ENCODE data around the gene PCSK5. TPM values are rescaled to one million over a fixed set of nuclear protein-coding genes. Genes with fewer than 3 reads are reported as not detected.

PCSK5 gene
- total and polyA plus RNA-seq, 2 experiments from 2014 or later, result 59.1 to 71.7 TPM

DNA sequence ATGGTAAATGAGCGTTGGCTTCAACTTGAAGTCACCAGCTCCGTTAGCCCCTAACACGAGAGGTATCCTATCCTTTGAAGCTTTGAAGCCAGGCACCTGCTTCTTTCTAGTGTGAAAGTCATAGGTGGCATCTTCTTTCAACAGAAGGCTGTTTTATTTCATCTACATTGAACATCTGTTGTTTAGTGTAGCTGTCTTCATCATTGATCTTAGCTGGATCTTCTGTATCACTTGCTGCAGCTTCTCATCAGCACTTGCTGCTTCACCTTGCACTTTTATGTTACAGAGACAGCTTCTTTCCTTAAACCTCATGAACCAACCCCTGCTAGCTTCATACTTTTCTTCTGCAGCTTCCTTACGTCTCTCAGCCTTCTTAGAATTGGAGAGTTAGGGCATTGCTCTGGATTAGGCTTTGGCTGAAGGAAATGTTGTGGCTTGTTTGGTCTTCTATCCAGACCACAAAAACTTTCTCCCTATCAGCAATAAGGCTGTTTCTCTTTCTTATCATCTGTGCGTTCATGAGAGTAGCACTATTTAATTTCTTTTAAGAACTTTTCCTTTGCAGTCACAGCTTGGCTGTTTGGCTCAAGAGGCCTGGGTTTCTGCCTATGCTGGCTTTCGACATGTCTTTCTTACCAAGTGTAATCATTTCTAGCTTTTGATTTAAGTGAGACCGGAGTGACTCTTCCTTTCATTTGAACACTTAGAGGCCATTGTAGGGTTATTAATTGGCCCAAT lies 47.2 kb downstream of the PCSK5 start:
- no peak for DNase-seq (ENCODE audit: low spot score)
- H3K27me3 ChIP-seq, result no peaks in the 10 kb centered on the region
- H3K36me3 ChIP-seq (replicated peaks; ENCODE audit: insufficient read depth, low read depth), result no peaks in the 10 kb centered on the region
- TF ChIP-seq EZH2phosphoT487 (IDR thresholded peaks at IDR 0.05; ENCODE audit: low read depth, severe bottlenecking, unreplicated experiment) (no peak), EZH2 (IDR thresholded peaks at IDR 0.05; ENCODE audit: borderline replicate concordance) (no peak)
- TF ChIP-seq, protein P1, sequence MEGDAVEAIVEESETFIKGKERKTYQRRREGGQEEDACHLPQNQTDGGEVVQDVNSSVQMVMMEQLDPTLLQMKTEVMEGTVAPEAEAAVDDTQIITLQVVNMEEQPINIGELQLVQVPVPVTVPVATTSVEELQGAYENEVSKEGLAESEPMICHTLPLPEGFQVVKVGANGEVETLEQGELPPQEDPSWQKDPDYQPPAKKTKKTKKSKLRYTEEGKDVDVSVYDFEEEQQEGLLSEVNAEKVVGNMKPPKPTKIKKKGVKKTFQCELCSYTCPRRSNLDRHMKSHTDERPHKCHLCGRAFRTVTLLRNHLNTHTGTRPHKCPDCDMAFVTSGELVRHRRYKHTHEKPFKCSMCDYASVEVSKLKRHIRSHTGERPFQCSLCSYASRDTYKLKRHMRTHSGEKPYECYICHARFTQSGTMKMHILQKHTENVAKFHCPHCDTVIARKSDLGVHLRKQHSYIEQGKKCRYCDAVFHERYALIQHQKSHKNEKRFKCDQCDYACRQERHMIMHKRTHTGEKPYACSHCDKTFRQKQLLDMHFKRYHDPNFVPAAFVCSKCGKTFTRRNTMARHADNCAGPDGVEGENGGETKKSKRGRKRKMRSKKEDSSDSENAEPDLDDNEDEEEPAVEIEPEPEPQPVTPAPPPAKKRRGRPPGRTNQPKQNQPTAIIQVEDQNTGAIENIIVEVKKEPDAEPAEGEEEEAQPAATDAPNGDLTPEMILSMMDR (IDR thresholded peaks at IDR 0.05; ENCODE audit: poor library complexity), result no peak
- H3K79me2 ChIP-seq, result peaks cover 54% of the 10 kb centered on the region
- no peak overlapping the region for H3K4me3 ChIP-seq
- H3K4me1 ChIP-seq (ENCODE audit: insufficient read depth), result no peaks in the 10 kb centered on the region
- no peaks in the 10 kb centered on the region for H3K9me2 ChIP-seq (replicated peaks; ENCODE audit: insufficient read depth)
- H3K9me3 ChIP-seq (ENCODE audit: low read depth), result no peaks in the 10 kb centered on the region
- no peak overlapping the region for H3K4me2 ChIP-seq
- H2AFZ ChIP-seq, result no peak overlapping the region
- no peaks in the 10 kb centered on the region for H4K20me1 ChIP-seq (ENCODE audit: insufficient read depth, poor library complexity, severe bottlenecking)
- no peak overlapping the region for H3K27ac ChIP-seq
- WGBS (ENCODE audit: low lambda C conversion rate, missing lambda C conversion rate), result 87% methylated on average over 7 of the region's 7 CpGs

DNA sequence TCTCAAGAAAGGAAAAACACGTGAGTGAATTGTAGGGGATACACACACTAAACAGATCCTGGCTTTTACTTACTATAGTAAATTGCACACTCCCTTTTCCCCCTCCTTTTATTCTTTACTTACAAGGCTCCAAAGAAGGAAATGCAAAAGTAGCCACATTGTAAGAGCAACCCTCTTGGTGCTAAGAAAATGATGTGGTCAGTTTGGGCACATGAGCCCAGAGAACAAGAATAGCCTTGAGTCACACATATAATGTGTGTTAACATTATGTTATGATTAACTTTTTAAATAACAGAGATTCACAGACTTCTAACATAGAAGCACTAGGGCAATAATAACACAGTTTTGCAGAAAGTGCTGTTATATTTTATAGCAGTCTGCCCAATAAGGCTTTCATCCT lies 48.5 kb downstream of the PCSK5 start:
- Histone ChIP-seq H3K9me2 (replicated peaks; ENCODE audit: insufficient read depth) (no peaks in the 10 kb centered on the region), H3K27me3 (no peaks in the 10 kb centered on the region), H3K79me2 (peaks cover 61% of the 10 kb centered on the region), H3K9me3 (ENCODE audit: low read depth) (no peaks in the 10 kb centered on the region), H3K36me3 (replicated peaks; ENCODE audit: insufficient read depth, low read depth) (no peaks in the 10 kb centered on the region), H3K4me2 (no peak overlapping the region), H3K27ac (no peak overlapping the region), H4K20me1 (ENCODE audit: insufficient read depth, poor library complexity, severe bottlenecking) (no peaks in the 10 kb centered on the region), H3K4me3 (no peak overlapping the region), H3K4me1 (ENCODE audit: insufficient read depth) (no peaks in the 10 kb centered on the region), H2AFZ (no peak overlapping the region)
- WGBS (ENCODE audit: low lambda C conversion rate, missing lambda C conversion rate), result 92% methylated on average over 1 of the region's 1 CpG
- TF ChIP-seq EZH2phosphoT487 (IDR thresholded peaks at IDR 0.05; ENCODE audit: low read depth, severe bottlenecking, unreplicated experiment), result no peak
- no peak for TF ChIP-seq EZH2 (IDR thresholded peaks at IDR 0.05; ENCODE audit: borderline replicate concordance)
- TF ChIP-seq, protein P1 (IDR thresholded peaks at IDR 0.05; ENCODE audit: poor library complexity), result no peak
- DNase-seq (ENCODE audit: low spot score), result no peak

DNA sequence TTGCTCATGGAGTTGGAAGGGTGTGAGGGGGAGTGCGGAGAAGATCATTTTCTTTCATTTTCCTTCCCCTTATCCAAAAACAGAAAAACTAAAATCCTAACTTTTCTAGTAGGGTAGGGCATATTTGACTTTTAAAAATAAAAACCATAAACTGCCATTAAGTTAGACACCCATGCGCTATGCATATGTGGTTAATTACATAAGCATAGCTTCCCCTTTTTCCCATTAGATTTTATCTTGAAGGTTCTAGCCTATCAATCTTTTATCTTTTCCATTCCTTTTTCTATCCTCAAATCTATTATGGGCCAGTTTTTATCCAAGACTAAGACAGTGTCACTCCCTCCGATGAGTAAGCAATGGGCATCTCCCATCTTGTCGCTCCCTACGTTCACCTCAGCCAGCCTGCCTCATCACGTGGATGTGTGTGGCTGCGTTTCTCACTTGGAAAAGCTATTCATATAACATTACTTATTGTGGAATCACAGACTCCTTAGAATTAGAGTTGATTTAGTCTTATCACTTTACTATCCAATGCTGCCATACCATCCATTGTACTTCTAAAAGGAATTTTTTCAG lies 49.2 kb downstream of the PCSK5 start:
- H3K9me3 ChIP-seq (ENCODE audit: low read depth), result no peaks in the 10 kb centered on the region
- H3K27ac ChIP-seq, result no peak overlapping the region
- H3K4me3 ChIP-seq, result no peak overlapping the region
- H3K4me2 ChIP-seq, result no peak overlapping the region
- no peaks in the 10 kb centered on the region for H3K27me3 ChIP-seq
- no peak overlapping the region for H2AFZ ChIP-seq
- DNase-seq (ENCODE audit: low spot score), result no peak
- 98% methylated on average over 7 of the region's 7 CpGs for WGBS (ENCODE audit: low lambda C conversion rate, missing lambda C conversion rate)
- no peaks in the 10 kb centered on the region for H3K9me2 ChIP-seq (replicated peaks; ENCODE audit: insufficient read depth)
- H3K36me3 ChIP-seq (replicated peaks; ENCODE audit: insufficient read depth, low read depth), result no peaks in the 10 kb centered on the region
- TF ChIP-seq, protein P1 (IDR thresholded peaks at IDR 0.05; ENCODE audit: poor library complexity), result no peak
- TF ChIP-seq EZH2 (IDR thresholded peaks at IDR 0.05; ENCODE audit: borderline replicate concordance) (no peak), EZH2phosphoT487 (IDR thresholded peaks at IDR 0.05; ENCODE audit: low read depth, severe bottlenecking, unreplicated experiment) (no peak)
- H3K79me2 ChIP-seq, result peaks cover 67% of the 10 kb centered on the region
- no peaks in the 10 kb centered on the region for H3K4me1 ChIP-seq (ENCODE audit: insufficient read depth)
- H4K20me1 ChIP-seq (ENCODE audit: insufficient read depth, poor library complexity, severe bottlenecking), result no peaks in the 10 kb centered on the region
